Liver (tissue), 9 donors: ENCODE data around the gene GSTP1. TPM values are rescaled to one million over a fixed set of nuclear protein-coding genes. Genes with fewer than 3 reads are reported as not detected.

Source experiments
- DNase-seq: peaks from one replicate; pipeline ENCODE4 v3.0.0-alpha.2; 2017; ENCODE audit warnings: low spot score
- H3K27ac ChIP-seq, 2 donors: one replicate each; pipeline ENCODE4 v1.7.0; 2013; ENCODE audit warnings: inconsistent platforms in 2 of 2, low read length in 2 of 2, control low read depth in 1 of 2, low read depth in 1 of 2, mild to moderate bottlenecking in 1 of 2
- H3K27me3 ChIP-seq, 4 donors: one replicate each; pipeline versions ENCODE4 v1.6.1 to v1.7.0; 2013; ENCODE audit warnings: low read length in 3 of 4, inconsistent platforms in 1 of 4, mild to moderate bottlenecking in 1 of 4, moderate library complexity in 1 of 4; ENCODE audit not compliant: control insufficient read depth in 4 of 4, insufficient read depth in 4 of 4
- H3K36me3 ChIP-seq, 4 donors: one replicate each; pipeline versions ENCODE4 v1.6.1 to v1.7.0; 2013; ENCODE audit warnings: low read length in 3 of 4, mild to moderate bottlenecking in 3 of 4, low read depth in 1 of 4, moderate library complexity in 1 of 4; ENCODE audit not compliant: control insufficient read depth in 4 of 4, insufficient read depth in 3 of 4
- H3K4me1 ChIP-seq, 4 donors: one replicate each; pipeline versions ENCODE4 v1.6.1 to v1.7.0; 2013; ENCODE audit warnings: low read length in 3 of 4, mild to moderate bottlenecking in 3 of 4, moderate library complexity in 1 of 4; ENCODE audit not compliant: control insufficient read depth in 4 of 4, insufficient read depth in 4 of 4
- H3K4me3 ChIP-seq, 3 donors: one replicate each; pipeline versions ENCODE4 v1.6.1 to v1.7.0; 2013; ENCODE audit warnings: low read length in 3 of 3, control low read depth in 1 of 3, low read depth in 1 of 3, mild to moderate bottlenecking in 1 of 3
- H3K9ac ChIP-seq, 2 donors: one replicate each; pipeline ENCODE4 v1.7.0; 2013; ENCODE audit warnings: low read length in 2 of 2, mild to moderate bottlenecking in 2 of 2, moderate library complexity in 2 of 2, control low read depth in 1 of 2, low read depth in 1 of 2
- H3K9me3 ChIP-seq, 4 donors: one replicate each; pipeline versions ENCODE4 v1.6.1 to v1.7.0; 2013; ENCODE audit warnings: low read length in 3 of 4; ENCODE audit not compliant: control insufficient read depth in 4 of 4
- EGR1 ChIP-seq, 2 donors: IDR thresholded peaks; 2 replicates each; pipeline ENCODE4 v1.6.1; 2016 to 2018; ENCODE audit warnings: antibody characterized with exemption in 2 of 2, low read depth in 2 of 2
- GABPA ChIP-seq, 2 donors: IDR thresholded peaks in 1 of 2; conservative IDR thresholded peaks in 1 of 2; 2 replicates each; pipeline ENCODE4 v1.6.1; 2016; ENCODE audit warnings: antibody characterized with exemption in 2 of 2, mild to moderate bottlenecking in 1 of 2, moderate library complexity in 1 of 2
- HNF4A ChIP-seq, 2 donors: conservative IDR thresholded peaks; 2 replicates each; pipeline ENCODE4 v1.6.1; 2016; ENCODE audit warnings: antibody characterized with exemption in 2 of 2, mild to moderate bottlenecking in 2 of 2
- HNF4G ChIP-seq: IDR thresholded peaks from 2 replicates; pipeline ENCODE4 v1.6.1; 2016; ENCODE audit warnings: antibody characterized with exemption
- JUND ChIP-seq, 2 donors: IDR thresholded peaks; 2 replicates each; pipeline ENCODE4 v1.6.1; 2016; ENCODE audit warnings: antibody characterized with exemption in 2 of 2
- NR2F2 ChIP-seq: IDR thresholded peaks from 2 replicates; pipeline ENCODE4 v1.6.1; 2016; ENCODE audit warnings: antibody characterized with exemption
- RAD21 ChIP-seq, 2 donors: IDR thresholded peaks; 2 replicates each; pipeline ENCODE4 v1.6.1; 2016; ENCODE audit warnings: antibody characterized with exemption in 2 of 2, mild to moderate bottlenecking in 2 of 2
- YY1 ChIP-seq: IDR thresholded peaks from 2 replicates; pipeline ENCODE4 v1.6.1; 2016; ENCODE audit warnings: antibody characterized with exemption, mild to moderate bottlenecking
- WGBS: extraction: QIAGEN DNeasy Blood & Tissue Kit; methylation state at CpG from one replicate; pipeline ENCODE4 v1.1.7; 2013; 5-methylcytosine and 5-hydroxymethylcytosine counted together
- polyA plus RNA-seq, 2 donors: library from polyadenylated mRNA; stranded (reverse) in 1 of 2; unstranded in 1 of 2; fragments of 200-250 nt in 1 of 2; fragments of >200 nt in 1 of 2; fragmentation: Nextera tagmentation in 1 of 2; extraction: Ambion mirVana in 1 of 2; gene quantifications; one replicate each; pipeline versions ENCODE4 v1.2.1 to v1.2.3, GENCODE V29; 2013 to 2015
- total RNA-seq, 2 donors: library from RNA; depleted of rRNA; stranded (reverse); fragments of >200 nt; gene quantifications; one replicate each; pipeline ENCODE4 v1.2.3, GENCODE V29; 2014
- TF ChIP-seq, protein P1 (sequence below): IDR thresholded peaks from 2 replicates; pipeline ENCODE4 v1.6.1; 2016; ENCODE audit warnings: antibody characterized with exemption
- TF ChIP-seq, protein P2 (sequence below): fragments of 150-350 bp; IDR thresholded peaks from 2 replicates; pipeline ENCODE4 v1.5.1; 2017; ENCODE audit warnings: improper control_type of control experiment, low read depth, low read length; ENCODE audit not compliant: missing input control
- TF ChIP-seq, protein P3 (sequence below): IDR thresholded peaks from 2 replicates; pipeline ENCODE4 v1.6.1; 2016; ENCODE audit warnings: antibody characterized with exemption
- TF ChIP-seq, protein P4 (sequence below): IDR thresholded peaks from 2 replicates; pipeline ENCODE4 v1.6.1; 2016; ENCODE audit warnings: antibody characterized with exemption, mild to moderate bottlenecking
- TF ChIP-seq, protein P5 (sequence below): IDR thresholded peaks from 2 replicates; pipeline ENCODE4 v1.6.1; 2016; ENCODE audit warnings: antibody characterized with exemption
- donor health status: healthy.
- donor health status: healthy.
- donor health status: healthy.
- donor health status: healthy.
- donor health status: healthy.

GSTP1 gene
- total and polyA plus RNA-seq, 4 donors: 25.6 to 228 (median 44.8) TPM

DNA sequence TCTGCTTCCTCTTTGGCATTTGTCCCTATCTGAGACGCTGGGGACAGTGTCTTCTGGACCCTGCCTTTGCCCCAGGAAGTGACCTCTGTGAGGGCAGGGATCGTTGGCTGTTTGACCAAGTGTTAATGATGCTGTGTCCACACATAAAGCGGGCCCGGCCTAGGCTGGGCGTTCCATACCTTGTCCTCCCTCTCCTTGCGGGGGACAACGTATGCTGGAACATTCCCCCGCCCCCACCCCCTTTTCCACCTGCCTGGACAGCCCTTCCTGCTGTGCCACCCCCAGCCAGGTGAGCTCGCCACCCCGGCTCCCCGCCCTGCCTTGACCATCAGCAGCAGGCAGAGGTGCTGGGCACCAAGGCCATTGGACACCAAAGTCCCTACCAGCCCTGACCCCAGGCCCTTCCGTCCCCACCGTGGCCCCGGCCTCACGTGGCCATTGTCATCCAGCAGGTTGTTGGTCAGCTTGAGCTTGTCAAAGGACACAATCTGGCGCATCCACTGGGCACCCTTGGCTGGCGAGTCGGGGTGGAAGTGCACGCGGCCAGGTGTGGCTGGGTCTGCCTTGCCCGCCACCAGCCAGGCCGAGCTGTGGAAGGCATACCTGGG lies 50.2 kb downstream of the GSTP1 start:
- WGBS: 81% methylated on average over 22 of the region's 22 CpGs
- H3K27me3 ChIP-seq: no peaks in the 10 kb centered on the region
- TF ChIP-seq, protein P1, sequence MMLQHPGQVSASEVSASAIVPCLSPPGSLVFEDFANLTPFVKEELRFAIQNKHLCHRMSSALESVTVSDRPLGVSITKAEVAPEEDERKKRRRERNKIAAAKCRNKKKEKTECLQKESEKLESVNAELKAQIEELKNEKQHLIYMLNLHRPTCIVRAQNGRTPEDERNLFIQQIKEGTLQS: no peak
- TF ChIP-seq HNF4A (conservative IDR thresholded peaks at IDR 0.05): peak in 1 of 2 donors; percentile 18
- peak; percentile 37 for DNase-seq
- H3K9ac ChIP-seq: no peak overlapping the region
- peaks cover 9 to 38% (median 33%) of the 10 kb centered on the region in 4 donors for H3K4me1 ChIP-seq
- no peaks in the 10 kb centered on the region for H3K9me3 ChIP-seq
- H3K36me3 ChIP-seq: no peaks in the 10 kb centered on the region
- no peak overlapping the region for H3K27ac ChIP-seq
- H3K4me3 ChIP-seq: no peak overlapping the region

DNA sequence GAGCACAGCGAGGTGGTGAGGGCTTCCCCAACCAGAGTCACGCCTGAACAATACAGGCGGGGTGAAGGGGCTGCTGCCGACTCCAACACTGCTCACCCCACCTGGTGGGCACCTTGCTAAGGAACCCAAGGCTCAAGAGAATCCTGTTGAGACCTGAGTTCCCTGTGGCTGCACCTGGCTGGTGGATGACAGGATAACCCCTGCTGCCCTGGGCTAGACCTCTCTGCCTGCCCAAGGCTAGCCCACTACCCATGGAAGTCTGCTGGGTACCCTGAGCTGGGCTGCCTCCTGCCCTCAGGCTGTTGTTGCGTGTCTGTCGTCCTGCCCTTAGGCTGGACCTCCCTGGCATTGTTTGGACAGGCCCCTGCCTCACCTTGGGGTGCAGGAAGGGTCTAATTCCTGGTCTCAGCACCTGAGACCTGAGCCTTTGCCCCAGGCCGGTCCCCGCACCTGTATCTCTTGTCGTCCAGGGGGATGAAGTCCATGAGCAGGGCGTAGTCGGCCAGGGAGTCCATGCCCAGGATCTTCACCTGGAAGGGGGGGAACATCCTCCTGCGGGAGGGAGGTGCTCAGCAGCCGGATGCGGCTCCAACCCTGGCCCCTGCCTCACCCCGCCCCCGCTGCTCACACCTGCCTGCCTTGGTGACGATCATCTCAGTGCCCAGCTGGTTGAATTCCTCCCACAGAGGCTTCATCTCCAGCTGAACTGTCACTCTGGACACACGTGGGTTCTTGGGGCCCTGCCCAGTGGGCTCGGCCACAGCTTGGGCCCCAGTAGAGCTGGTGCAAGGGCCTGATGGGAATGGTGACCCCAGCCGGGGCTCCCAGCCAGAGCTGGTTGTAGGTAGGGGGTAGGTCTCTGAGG lies 51.0 kb downstream of the GSTP1 start:
- no peak overlapping the region for H3K9ac ChIP-seq
- TF ChIP-seq, protein P2, sequence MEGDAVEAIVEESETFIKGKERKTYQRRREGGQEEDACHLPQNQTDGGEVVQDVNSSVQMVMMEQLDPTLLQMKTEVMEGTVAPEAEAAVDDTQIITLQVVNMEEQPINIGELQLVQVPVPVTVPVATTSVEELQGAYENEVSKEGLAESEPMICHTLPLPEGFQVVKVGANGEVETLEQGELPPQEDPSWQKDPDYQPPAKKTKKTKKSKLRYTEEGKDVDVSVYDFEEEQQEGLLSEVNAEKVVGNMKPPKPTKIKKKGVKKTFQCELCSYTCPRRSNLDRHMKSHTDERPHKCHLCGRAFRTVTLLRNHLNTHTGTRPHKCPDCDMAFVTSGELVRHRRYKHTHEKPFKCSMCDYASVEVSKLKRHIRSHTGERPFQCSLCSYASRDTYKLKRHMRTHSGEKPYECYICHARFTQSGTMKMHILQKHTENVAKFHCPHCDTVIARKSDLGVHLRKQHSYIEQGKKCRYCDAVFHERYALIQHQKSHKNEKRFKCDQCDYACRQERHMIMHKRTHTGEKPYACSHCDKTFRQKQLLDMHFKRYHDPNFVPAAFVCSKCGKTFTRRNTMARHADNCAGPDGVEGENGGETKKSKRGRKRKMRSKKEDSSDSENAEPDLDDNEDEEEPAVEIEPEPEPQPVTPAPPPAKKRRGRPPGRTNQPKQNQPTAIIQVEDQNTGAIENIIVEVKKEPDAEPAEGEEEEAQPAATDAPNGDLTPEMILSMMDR: no peak
- no peak for TF ChIP-seq EGR1 (IDR thresholded peaks at IDR 0.05; ENCODE audit: low read depth in 2 of 2)
- TF ChIP-seq, protein P1: no peak
- TF ChIP-seq GABPA (IDR thresholded peaks at IDR 0.05 in 1 of 2, conservative IDR thresholded peaks at IDR 0.05 in 1 of 2): no peak
- TF ChIP-seq NR2F2: no peak
- no peak overlapping the region for H3K4me3 ChIP-seq
- no peak for DNase-seq
- peaks cover 7 to 32% (median 28%) of the 10 kb centered on the region in 4 donors for H3K4me1 ChIP-seq
- H3K9me3 ChIP-seq: no peaks in the 10 kb centered on the region
- no peak overlapping the region for H3K27ac ChIP-seq
- no peaks in the 10 kb centered on the region for H3K36me3 ChIP-seq
- WGBS: 82% methylated on average over 20 of the region's 20 CpGs
- H3K27me3 ChIP-seq: no peaks in the 10 kb centered on the region

DNA sequence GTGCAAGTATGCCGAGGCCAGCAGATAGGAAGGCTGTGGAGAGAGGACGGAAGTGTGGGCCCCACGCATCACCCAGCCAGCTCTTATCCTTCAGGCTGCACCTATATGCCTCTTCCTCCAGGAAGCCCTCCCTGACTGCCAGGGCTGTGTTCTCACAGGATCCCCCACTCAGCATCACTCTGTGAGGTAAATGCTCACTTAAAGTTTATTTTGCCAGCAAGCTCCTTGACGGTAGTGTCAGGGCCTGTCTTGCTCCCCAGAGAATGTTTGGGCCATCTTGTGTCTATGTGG lies 51.6 kb downstream of the GSTP1 start:
- H3K4me3 ChIP-seq: no peak overlapping the region
- no peak for TF ChIP-seq HNF4A (conservative IDR thresholded peaks at IDR 0.05)
- TF ChIP-seq, protein P3, sequence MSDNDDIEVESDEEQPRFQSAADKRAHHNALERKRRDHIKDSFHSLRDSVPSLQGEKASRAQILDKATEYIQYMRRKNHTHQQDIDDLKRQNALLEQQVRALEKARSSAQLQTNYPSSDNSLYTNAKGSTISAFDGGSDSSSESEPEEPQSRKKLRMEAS: no peak
- no peak for TF ChIP-seq JUND (IDR thresholded peaks at IDR 0.05)
- no peak for TF ChIP-seq RAD21 (IDR thresholded peaks at IDR 0.05)
- TF ChIP-seq, protein P4, sequence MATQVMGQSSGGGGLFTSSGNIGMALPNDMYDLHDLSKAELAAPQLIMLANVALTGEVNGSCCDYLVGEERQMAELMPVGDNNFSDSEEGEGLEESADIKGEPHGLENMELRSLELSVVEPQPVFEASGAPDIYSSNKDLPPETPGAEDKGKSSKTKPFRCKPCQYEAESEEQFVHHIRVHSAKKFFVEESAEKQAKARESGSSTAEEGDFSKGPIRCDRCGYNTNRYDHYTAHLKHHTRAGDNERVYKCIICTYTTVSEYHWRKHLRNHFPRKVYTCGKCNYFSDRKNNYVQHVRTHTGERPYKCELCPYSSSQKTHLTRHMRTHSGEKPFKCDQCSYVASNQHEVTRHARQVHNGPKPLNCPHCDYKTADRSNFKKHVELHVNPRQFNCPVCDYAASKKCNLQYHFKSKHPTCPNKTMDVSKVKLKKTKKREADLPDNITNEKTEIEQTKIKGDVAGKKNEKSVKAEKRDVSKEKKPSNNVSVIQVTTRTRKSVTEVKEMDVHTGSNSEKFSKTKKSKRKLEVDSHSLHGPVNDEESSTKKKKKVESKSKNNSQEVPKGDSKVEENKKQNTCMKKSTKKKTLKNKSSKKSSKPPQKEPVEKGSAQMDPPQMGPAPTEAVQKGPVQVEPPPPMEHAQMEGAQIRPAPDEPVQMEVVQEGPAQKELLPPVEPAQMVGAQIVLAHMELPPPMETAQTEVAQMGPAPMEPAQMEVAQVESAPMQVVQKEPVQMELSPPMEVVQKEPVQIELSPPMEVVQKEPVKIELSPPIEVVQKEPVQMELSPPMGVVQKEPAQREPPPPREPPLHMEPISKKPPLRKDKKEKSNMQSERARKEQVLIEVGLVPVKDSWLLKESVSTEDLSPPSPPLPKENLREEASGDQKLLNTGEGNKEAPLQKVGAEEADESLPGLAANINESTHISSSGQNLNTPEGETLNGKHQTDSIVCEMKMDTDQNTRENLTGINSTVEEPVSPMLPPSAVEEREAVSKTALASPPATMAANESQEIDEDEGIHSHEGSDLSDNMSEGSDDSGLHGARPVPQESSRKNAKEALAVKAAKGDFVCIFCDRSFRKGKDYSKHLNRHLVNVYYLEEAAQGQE: no peak
- TF ChIP-seq, protein P5, sequence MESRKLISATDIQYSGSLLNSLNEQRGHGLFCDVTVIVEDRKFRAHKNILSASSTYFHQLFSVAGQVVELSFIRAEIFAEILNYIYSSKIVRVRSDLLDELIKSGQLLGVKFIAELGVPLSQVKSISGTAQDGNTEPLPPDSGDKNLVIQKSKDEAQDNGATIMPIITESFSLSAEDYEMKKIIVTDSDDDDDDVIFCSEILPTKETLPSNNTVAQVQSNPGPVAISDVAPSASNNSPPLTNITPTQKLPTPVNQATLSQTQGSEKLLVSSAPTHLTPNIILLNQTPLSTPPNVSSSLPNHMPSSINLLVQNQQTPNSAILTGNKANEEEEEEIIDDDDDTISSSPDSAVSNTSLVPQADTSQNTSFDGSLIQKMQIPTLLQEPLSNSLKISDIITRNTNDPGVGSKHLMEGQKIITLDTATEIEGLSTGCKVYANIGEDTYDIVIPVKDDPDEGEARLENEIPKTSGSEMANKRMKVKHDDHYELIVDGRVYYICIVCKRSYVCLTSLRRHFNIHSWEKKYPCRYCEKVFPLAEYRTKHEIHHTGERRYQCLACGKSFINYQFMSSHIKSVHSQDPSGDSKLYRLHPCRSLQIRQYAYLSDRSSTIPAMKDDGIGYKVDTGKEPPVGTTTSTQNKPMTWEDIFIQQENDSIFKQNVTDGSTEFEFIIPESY: no peak
- TF ChIP-seq, protein P1: no peak
- no peak for TF ChIP-seq YY1
- TF ChIP-seq HNF4G: no peak
- WGBS: 85% methylated on average over 4 of the region's 4 CpGs
- H3K9me3 ChIP-seq: no peaks in the 10 kb centered on the region
- no peak for DNase-seq
- peaks cover 7 to 34% (median 29%) of the 10 kb centered on the region in 4 donors for H3K4me1 ChIP-seq
- no peaks in the 10 kb centered on the region for H3K27me3 ChIP-seq
- H3K9ac ChIP-seq: no peak overlapping the region
- H3K36me3 ChIP-seq: no peaks in the 10 kb centered on the region
- H3K27ac ChIP-seq: no peak overlapping the region
